Activated naive CD8-positive, alpha-beta T cell treated with anti-CD3 and anti-CD28 coated beads for 36 hours (primary cell): ENCODE data around the gene GPR26. TPM values are rescaled to one million over a fixed set of nuclear protein-coding genes. Genes with fewer than 3 reads are reported as not detected.

Experiments used
- DNase-seq: peaks from one replicate; pipeline ENCODE4 v3.0.0; 2021
- H3K27ac Mint-ChIP-seq: one replicate; pipeline ENCODE4 v1.8.0; 2022; ENCODE audit warnings: mild to moderate bottlenecking, moderate library complexity, mixed read lengths
- H3K27me3 Mint-ChIP-seq: one replicate; pipeline ENCODE4 v1.8.0; 2022; ENCODE audit warnings: mild to moderate bottlenecking, mixed read lengths
- H3K36me3 Mint-ChIP-seq: one replicate; pipeline ENCODE4 v1.8.0; 2021; ENCODE audit warnings: mild to moderate bottlenecking, mixed read lengths
- H3K4me1 Mint-ChIP-seq: one replicate; pipeline ENCODE4 v1.8.0; 2021; ENCODE audit warnings: mixed read lengths
- H3K4me3 Mint-ChIP-seq: one replicate; pipeline ENCODE4 v1.8.0; 2022; ENCODE audit warnings: mild to moderate bottlenecking, moderate library complexity, mixed read lengths
- H3K9me3 Mint-ChIP-seq: one replicate; pipeline ENCODE4 v1.8.0; 2022; ENCODE audit warnings: mixed read lengths
- total RNA-seq, 2 experiments: library from RNA; stranded (reverse); gene quantifications; one replicate each; pipeline ENCODE4 v1.2.3, GENCODE V29; 2021

GPR26 gene
- total RNA-seq, 2 experiments from 2014 or later = not detected

DNA sequence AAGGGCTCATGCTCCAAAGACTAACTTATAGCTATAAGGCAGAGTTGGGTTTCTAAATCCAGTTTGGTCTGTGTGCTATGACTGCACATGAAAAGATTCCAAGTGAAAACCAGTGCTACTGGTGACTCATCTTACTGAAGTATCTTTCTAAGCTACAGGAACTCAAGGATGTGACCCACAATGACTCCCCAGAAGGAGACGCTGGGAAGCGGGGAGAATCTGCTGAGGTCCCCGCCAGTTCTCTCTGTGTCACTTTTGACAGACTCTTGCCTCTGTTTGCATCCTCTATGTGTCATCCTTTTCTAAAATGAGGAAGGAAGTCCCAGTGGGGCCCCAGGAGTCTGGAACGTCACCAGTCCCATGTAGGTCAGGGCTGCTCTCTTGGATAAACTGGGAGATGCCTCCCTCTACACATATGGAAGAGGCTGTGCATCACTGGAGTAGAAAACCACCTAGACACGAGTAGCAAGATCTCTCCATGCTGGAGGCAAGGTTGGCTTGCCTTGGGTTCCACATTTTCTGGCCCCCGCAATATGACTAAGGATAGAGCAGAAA, 28.8 kb upstream of the GPR26 start:
- Mint-ChIP-seq H3K9me3 (no peaks in the 10 kb centered on the region), H3K4me1 (no peaks in the 10 kb centered on the region), H3K36me3 (no peaks in the 10 kb centered on the region), H3K4me3 (no peak overlapping the region), H3K27me3 (peaks cover 23% of the 10 kb centered on the region), H3K27ac (no peak overlapping the region)
- no peak for DNase-seq

DNA sequence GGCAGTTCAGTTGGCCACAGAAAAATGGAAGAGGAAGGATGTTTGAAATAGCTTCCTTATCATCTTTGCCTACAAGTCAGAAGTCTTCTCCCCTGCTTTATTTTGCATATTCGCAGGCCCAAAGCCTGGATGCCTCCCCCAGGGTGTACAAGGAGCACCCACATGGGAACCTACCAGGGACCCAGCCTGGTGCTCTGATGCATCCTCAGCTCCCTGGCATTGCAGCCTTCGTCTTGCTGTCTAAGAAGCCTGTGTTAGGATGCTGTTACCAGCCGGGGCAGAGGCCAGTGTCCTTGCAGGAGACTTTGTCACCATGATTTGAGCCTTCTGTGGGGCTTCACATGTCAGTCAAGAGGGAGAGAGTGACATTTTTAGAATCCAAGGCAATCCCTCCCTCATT, 27.0 kb upstream of the GPR26 start:
- Mint-ChIP-seq H3K27me3 (peaks cover 22% of the 10 kb centered on the region), H3K4me3 (no peak overlapping the region), H3K9me3 (no peaks in the 10 kb centered on the region), H3K27ac (no peak overlapping the region), H3K36me3 (no peaks in the 10 kb centered on the region), H3K4me1 (no peaks in the 10 kb centered on the region)
- DNase-seq = no peak

DNA sequence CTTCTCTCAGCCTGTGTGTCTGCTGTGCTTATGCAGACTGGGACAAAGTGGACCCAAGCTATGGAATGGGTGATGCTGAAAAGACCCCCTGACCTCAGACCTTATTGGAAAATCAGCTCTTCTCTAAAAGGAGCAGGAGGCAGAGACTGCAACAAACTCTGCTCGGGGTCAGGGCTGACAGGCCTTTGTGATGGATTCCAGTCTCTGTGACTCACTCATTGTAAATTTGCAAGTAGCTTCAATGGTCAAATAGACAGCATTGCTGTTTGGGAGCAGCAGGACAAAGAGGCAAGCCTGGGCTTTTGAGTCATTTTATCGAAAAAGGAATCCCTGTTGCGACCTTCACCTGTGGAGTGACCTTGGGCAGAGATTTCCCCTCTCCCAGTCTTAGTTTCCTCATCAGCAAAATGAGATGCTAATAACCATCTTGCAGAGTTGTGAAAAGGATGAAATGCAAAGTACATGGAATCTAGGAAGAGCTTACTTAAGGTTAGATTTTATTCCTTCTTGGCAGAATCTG, 26.1 kb upstream of the GPR26 start:
- H3K27ac Mint-ChIP-seq = no peak overlapping the region

DNA sequence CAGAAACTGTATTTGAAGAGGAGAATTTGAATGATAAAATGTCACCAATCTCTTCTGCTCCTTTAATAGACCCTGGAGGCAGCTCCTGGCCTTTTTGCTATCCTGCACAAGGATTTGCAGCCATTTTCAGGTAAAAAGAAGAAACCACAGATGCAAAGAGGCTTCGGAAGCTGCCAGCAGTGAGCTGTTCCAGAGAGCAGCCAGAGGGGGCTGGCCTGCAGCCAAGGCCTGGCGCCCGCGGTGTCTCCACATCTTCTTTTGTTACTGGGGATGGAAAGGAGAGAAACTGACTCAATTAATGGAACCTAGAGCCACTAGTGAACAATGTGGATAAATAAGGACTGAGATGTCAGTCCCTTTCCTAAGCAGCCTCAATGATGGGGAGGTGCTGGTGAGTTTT, 23.9 kb upstream of the GPR26 start:
- no peak for DNase-seq
- no peaks in the 10 kb centered on the region for H3K9me3 Mint-ChIP-seq

More for the DNA sequence above, 26.1 kb upstream of the GPR26 start:
- Mint-ChIP-seq H3K9me3 (no peaks in the 10 kb centered on the region), H3K4me1 (no peaks in the 10 kb centered on the region), H3K36me3 (no peaks in the 10 kb centered on the region), H3K4me3 (no peak overlapping the region), H3K27me3 (peaks cover 20% of the 10 kb centered on the region)
- DNase-seq = no peak

DNA sequence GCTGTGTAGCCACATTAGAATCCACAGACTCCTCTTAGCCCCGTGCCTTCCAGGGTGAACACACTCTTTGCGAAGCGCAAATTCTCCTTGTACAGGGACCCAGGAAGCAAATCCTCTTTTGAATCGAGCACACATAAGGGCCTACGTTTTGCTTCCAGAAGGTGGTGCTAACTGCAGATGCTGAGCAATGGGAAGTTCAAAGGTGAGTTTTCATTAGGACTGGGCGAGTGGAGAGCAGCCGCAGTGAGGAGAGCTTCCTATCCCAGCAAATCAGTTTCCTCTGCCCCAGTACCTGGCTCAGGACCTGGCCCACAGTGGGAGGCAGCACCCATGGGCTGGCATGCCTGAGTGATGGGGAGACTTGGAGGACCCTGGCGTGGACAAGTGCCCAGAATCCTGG, 23.5 kb upstream of the GPR26 start:
- Mint-ChIP-seq H3K4me3 (no peak overlapping the region), H3K36me3 (no peaks in the 10 kb centered on the region), H3K9me3 (no peaks in the 10 kb centered on the region), H3K27me3 (peaks cover 12% of the 10 kb centered on the region), H3K4me1 (no peaks in the 10 kb centered on the region), H3K27ac (no peak overlapping the region)
- no peak for DNase-seq

More for the DNA sequence above, 23.9 kb upstream of the GPR26 start:
- no peak overlapping the region for H3K4me3 Mint-ChIP-seq
- peaks cover 12% of the 10 kb centered on the region for H3K27me3 Mint-ChIP-seq
- H3K27ac Mint-ChIP-seq = no peak overlapping the region
- no peaks in the 10 kb centered on the region for H3K4me1 Mint-ChIP-seq
- no peaks in the 10 kb centered on the region for H3K36me3 Mint-ChIP-seq

DNA sequence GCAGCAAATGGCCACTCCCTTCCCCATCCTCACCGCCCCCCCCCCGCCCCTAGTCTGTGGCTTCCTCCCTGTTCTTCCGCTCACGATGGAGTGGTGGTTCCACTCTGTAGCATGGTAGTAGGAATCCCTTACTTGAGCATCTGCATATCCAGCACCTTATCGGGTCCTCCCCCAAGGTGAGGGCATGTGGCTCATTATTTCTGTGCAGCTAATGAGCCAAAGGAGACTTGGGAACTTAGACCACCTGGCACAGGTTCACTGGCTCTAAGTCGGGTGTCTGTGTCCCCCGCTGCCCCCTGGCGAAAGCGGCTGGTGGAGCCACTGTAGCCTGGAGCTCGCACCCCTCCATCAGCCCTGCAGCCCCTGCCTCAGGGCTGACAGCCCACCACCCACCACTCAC, 22.8 kb upstream of the GPR26 start:
- no peaks in the 10 kb centered on the region for H3K9me3 Mint-ChIP-seq
- H3K4me1 Mint-ChIP-seq = no peaks in the 10 kb centered on the region
- no peak overlapping the region for H3K4me3 Mint-ChIP-seq
- DNase-seq = no peak
- H3K36me3 Mint-ChIP-seq = no peaks in the 10 kb centered on the region
- H3K27ac Mint-ChIP-seq = no peak overlapping the region
- H3K27me3 Mint-ChIP-seq = peaks cover 12% of the 10 kb centered on the region

DNA sequence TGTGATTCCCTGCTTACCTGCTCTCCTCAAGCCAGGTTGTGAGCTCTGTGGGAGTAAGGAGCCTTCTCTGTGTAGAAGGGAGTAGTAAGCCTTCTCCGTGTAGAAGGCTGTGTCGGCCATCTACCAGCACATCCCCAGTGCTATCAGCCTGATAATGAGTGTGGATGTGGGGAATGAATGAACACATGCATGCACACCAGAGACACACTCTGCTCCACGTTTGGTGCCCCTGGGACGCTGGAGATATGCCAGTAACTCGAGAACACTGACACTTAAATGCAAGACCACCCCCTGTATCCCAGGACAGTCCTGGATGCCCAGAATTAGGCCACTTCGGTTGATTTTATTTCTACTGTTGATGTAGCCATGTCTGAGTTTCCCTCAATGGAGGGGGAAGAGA, 21.1 kb upstream of the GPR26 start:
- no peak overlapping the region for H3K4me3 Mint-ChIP-seq
- no peak overlapping the region for H3K27ac Mint-ChIP-seq
- H3K36me3 Mint-ChIP-seq = no peaks in the 10 kb centered on the region
- H3K4me1 Mint-ChIP-seq = no peaks in the 10 kb centered on the region
- no peak for DNase-seq
- H3K27me3 Mint-ChIP-seq = peaks cover 8% of the 10 kb centered on the region
- H3K9me3 Mint-ChIP-seq = no peaks in the 10 kb centered on the region

DNA sequence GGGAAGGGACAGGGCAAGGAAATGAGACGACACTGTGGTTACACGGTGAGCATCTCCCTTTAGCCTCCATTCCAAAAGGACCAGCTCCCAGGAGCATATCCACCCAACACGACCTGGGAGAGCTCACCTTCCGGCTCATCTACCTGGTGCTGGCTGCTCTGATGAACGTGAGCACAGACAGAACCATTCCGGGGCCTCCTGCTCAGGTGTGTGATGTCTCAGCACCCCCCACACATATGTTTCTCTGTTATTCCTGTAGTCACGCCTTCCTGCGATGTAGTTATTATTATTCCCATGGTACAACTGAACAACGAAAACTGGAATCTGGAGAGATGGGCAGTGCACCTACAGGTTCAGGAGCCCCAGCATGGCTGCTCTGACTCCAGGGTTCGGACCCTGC, 20.5 kb upstream of the GPR26 start:
- Mint-ChIP-seq H3K27me3 (peaks cover 3% of the 10 kb centered on the region), H3K4me3 (no peak overlapping the region), H3K9me3 (no peaks in the 10 kb centered on the region), H3K36me3 (no peaks in the 10 kb centered on the region), H3K4me1 (no peaks in the 10 kb centered on the region), H3K27ac (no peak overlapping the region)
- DNase-seq = no peak

DNA sequence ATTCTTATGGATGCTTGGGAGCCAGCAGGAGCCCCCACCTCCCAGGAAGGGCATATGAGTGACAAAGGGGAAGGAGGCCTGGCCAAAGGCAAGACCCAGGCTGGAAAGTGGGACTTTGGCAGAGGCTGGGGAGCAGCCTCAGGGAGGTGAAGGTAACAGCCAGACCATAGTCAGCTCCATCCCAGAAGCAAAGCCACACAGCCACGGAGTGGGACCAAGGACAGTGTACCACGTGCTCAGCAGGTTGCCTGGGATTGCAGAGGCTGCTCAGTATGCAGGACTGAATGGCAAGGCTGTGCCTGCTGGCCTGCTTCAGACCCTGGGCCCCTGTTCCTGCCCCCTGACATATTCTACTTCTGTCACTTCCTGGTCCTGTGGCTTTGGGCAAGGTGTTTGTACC, 17.6 kb upstream of the GPR26 start:
- Mint-ChIP-seq H3K27me3 (peaks cover 3% of the 10 kb centered on the region), H3K36me3 (no peaks in the 10 kb centered on the region), H3K9me3 (no peaks in the 10 kb centered on the region), H3K27ac (no peak overlapping the region), H3K4me1 (no peaks in the 10 kb centered on the region), H3K4me3 (no peak overlapping the region)
- DNase-seq = no peak

DNA sequence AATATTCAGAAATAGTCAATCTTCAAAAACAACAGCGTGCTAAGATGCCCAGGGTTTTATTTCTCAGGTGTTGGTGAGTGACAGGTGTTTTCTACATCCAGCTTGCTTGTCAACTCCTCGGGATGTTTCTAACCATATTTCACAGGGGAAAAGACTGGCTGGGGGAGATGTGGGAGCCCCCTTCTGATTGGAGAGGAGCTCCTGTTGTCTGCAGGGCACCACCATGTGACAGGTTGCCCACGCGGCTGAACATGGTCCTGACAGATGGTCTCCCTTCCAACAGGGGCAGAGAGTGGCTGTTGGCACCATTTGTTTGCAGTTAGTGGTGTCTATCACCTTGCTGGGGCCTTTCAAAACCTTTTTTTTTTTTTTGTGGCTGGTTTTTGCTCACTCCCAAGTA, 16.5 kb upstream of the GPR26 start:
- Mint-ChIP-seq H3K27ac (no peak overlapping the region), H3K36me3 (no peaks in the 10 kb centered on the region), H3K9me3 (no peaks in the 10 kb centered on the region), H3K27me3 (no peaks in the 10 kb centered on the region), H3K4me3 (no peak overlapping the region), H3K4me1 (no peaks in the 10 kb centered on the region)
- DNase-seq = no peak

DNA sequence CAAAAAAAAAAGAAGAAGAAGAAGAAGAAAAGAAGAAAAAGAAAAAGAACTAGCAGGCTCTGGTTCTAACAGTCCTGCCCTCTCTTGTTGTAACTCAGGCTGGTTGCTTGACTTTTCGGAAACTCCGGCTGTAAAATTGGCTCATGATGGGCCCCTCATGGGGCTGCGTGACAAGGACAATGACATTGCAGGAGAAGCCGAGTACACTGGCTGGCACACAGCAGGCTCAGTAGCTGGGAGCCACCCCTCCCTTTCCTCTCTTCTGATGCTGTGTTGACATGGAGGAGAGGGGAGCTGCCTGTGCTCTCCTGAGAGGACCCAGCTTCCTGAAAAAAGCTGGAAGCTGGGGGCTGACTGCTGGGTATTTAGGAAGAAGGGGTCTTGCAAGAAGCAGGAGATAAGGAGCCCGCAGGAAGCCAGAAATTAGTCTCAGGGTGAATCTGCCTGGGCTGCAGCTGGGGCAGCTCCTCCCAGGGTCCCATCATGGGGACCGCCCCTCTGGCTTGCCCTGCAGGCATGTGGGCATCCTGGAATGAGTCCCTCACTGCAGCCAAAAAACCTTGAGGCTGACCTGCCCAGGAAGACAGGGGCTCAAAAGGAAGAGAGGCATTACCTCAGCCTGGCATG, 14.6 kb upstream of the GPR26 start:
- DNase-seq = no peak
- Mint-ChIP-seq H3K4me3 (no peak overlapping the region), H3K27me3 (no peaks in the 10 kb centered on the region), H3K27ac (no peak overlapping the region), H3K4me1 (no peaks in the 10 kb centered on the region), H3K36me3 (no peaks in the 10 kb centered on the region), H3K9me3 (no peaks in the 10 kb centered on the region)

DNA sequence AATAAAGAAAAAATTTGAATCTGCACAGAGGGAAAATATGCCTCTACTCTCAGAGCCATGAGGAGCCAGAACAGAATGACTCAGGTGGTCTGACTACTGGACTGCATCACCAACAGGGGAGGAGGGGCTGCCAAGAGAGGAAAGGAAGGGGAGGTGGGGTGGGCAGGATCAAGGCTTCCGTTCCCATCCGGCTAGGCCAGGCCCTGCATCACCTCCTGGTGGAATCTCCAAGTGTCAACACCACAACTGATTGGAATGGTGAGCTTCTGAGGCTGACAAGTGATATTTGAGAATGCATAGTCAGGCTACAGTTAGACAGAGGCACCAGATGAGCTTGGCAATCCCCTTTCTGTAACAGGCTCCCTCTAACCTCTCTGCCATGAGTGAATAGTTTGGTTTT, 10.4 kb upstream of the GPR26 start:
- Mint-ChIP-seq H3K36me3 (no peaks in the 10 kb centered on the region), H3K4me1 (no peaks in the 10 kb centered on the region), H3K27ac (no peak overlapping the region), H3K9me3 (no peaks in the 10 kb centered on the region), H3K27me3 (no peaks in the 10 kb centered on the region), H3K4me3 (no peak overlapping the region)
- no peak for DNase-seq

DNA sequence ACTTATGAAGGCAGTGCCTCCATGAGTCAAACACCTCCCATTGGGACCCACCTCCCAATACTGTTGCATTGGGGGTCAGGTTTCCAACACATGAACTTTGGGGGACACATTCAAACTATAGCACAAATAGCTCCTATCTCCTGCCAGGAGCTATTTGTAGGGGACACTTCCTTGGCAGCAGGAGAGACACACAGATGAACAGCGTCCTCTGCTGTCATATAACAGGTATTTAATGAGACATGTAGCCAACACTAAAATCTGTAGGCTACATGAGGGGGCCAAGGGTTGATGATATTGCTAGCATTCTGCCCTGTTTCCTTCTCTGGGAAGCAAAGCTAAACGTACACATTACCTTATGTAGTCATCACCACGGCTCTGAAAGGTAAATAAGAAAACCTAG, 2.6 kb upstream of the GPR26 start:
- no peak overlapping the region for H3K27ac Mint-ChIP-seq

DNA sequence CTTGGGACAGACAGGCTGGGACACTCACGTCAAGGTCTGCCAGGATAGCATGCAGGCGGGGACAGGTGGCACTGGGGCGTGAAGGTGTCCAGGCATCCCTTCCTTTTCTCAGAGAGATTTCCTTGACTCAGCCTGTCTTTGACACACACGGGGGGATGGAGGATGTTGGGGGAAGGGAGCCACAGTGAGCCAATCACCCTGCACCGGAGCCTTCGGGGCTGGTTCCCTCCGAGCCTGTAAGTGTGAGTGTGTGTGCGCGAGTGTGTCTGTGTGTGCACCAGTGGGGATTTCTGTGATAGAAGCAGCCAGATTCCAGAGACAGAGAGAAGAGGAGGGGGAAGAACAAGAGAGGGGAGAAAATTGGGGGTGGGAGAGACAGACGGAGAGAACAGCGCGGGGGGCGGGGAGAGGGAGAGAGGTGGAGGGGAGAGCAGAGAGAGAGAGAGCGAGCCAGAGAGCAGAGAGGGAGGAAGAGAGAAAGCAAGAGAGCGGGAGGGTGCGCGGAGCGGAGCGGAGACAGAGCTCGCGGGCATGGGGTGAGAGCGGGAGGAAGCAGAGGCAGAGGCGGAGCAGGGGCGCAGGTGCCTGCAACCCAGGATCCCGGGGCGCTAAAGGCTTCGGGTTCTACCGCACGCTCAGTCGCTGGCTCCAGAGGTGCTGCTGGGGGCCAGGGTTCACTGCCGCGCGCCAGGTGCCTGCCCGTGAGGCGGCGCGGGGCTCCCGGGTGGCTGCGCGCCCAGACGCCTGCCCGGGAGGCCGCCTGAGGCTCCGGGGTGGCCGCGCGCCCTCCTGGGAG, 466 bp upstream of the GPR26 start:
- Mint-ChIP-seq H3K27ac (no peak overlapping the region), H3K4me1 (no peaks in the 10 kb centered on the region), H3K36me3 (peaks cover 2% of the 10 kb centered on the region)

More for the DNA sequence above, 2.6 kb upstream of the GPR26 start:
- peaks cover 27% of the 10 kb centered on the region for H3K27me3 Mint-ChIP-seq
- H3K4me1 Mint-ChIP-seq = no peaks in the 10 kb centered on the region
- H3K9me3 Mint-ChIP-seq = peaks cover 2% of the 10 kb centered on the region
- DNase-seq = no peak
- H3K36me3 Mint-ChIP-seq = peaks cover 2% of the 10 kb centered on the region
- no peak overlapping the region for H3K4me3 Mint-ChIP-seq

DNA sequence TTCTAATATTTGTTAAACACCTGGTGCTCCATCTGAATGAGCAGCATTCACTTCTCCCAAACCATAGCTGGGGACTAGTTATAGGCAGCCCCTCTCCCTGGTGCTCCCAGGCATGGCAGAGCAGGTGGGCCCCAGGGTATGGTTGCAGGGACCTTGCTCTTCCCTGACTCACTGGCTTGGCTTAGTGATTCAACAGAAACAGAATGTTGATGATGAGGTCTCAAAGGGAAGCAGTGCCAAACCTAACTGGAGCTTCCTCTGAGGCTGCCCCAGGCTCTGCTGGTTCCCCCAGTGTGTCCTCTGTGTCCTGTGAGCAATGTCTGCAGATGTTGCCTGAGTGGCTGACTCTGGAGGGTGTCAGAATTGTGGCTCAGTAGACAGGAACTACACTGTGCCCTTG, 3.7 kb downstream of the GPR26 start:
- H3K4me3 Mint-ChIP-seq = no peak overlapping the region
- no peaks in the 10 kb centered on the region for H3K4me1 Mint-ChIP-seq
- no peak overlapping the region for H3K27ac Mint-ChIP-seq
- H3K9me3 Mint-ChIP-seq = no peaks in the 10 kb centered on the region
- H3K27me3 Mint-ChIP-seq = peaks cover 23% of the 10 kb centered on the region
- H3K36me3 Mint-ChIP-seq = peaks cover 2% of the 10 kb centered on the region
- no peak for DNase-seq

More for the DNA sequence above, 466 bp upstream of the GPR26 start:
- peaks cover 32% of the 10 kb centered on the region for H3K27me3 Mint-ChIP-seq
- no peak for DNase-seq
- peaks cover 2% of the 10 kb centered on the region for H3K9me3 Mint-ChIP-seq
- no peak overlapping the region for H3K4me3 Mint-ChIP-seq
